ENCODE results near the gene ODAD2.

DNA sequence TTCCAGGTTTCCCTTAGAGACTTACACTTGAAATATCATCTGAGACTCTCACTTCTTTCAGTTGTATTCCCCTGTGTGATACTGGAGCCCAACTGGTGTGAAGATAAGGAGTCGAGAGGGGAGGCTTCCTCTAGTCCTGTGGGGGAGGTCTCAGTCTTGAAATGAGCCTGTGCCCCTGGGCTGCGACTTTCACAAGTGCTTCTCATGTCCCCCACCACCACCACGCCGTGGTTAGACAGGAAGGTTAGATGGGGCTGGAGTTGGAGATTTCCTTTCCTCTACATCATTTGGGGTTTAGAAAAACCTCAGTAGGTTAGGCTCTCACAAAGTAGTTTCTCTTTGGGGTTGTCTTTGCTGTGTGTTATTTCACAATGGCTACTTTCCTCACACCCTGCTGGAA is 227.6 kb downstream of the ODAD2 start:
- TF ChIP-seq, protein P1, sequence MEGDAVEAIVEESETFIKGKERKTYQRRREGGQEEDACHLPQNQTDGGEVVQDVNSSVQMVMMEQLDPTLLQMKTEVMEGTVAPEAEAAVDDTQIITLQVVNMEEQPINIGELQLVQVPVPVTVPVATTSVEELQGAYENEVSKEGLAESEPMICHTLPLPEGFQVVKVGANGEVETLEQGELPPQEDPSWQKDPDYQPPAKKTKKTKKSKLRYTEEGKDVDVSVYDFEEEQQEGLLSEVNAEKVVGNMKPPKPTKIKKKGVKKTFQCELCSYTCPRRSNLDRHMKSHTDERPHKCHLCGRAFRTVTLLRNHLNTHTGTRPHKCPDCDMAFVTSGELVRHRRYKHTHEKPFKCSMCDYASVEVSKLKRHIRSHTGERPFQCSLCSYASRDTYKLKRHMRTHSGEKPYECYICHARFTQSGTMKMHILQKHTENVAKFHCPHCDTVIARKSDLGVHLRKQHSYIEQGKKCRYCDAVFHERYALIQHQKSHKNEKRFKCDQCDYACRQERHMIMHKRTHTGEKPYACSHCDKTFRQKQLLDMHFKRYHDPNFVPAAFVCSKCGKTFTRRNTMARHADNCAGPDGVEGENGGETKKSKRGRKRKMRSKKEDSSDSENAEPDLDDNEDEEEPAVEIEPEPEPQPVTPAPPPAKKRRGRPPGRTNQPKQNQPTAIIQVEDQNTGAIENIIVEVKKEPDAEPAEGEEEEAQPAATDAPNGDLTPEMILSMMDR (IDR thresholded peaks at IDR 0.05; ENCODE audit: extremely low read depth in 1 of 2, insufficient read depth in 1 of 2, low read depth in 1 of 2, low read length in 2 of 2): no peak
- TF ChIP-seq POLR2A (IDR thresholded peaks at IDR 0.05; ENCODE audit: low read depth, low read length) (no peak), MAX (IDR thresholded peaks at IDR 0.05; ENCODE audit: insufficient read depth, insufficient read length) (no peak), MYC (IDR thresholded peaks at IDR 0.05; ENCODE audit: low read depth, low read length) (no peak), POLR2AphosphoS5 (IDR thresholded peaks at IDR 0.05; ENCODE audit: insufficient read depth, low read depth, low read length) (no peak), EZH2 (IDR thresholded peaks at IDR 0.05; ENCODE audit: borderline replicate concordance, low read depth, low read length, severe bottlenecking) (no peak), FOS (IDR thresholded peaks at IDR 0.05; ENCODE audit: borderline replicate concordance, insufficient read depth, low read length) (no peak), JUN (IDR thresholded peaks at IDR 0.05; ENCODE audit: borderline replicate concordance, insufficient read depth, insufficient read length, low read depth) (no peak), GATA2 (IDR thresholded peaks at IDR 0.05; ENCODE audit: insufficient read depth, insufficient read length, low read depth, low read length) (no peak)
